Fibroblast of lung (primary cell): Measurements from ENCODE around the gene SYTL4.

Experiments
- EZH2 ChIP-seq: IDR thresholded peaks from 2 replicates; pipeline ENCODE4 v1.5.1; 2012; ENCODE audit warnings: low read length, control low read depth, mild to moderate bottlenecking; ENCODE audit errors: missing control alignments
- TF ChIP-seq, protein P1 (sequence below), 2 donors: IDR thresholded peaks in 1 of 2; conservative IDR thresholded peaks in 1 of 2; 1 replicate in 1 of 2; 2 replicates in 1 of 2; pipeline ENCODE4 v1.5.1; 2011 to 2012; ENCODE audit warnings: low read length in 2 of 2, control low read depth in 1 of 2, inconsistent platforms in 1 of 2, low read depth in 1 of 2, mild to moderate bottlenecking in 1 of 2

- TF ChIP-seq, protein P1, sequence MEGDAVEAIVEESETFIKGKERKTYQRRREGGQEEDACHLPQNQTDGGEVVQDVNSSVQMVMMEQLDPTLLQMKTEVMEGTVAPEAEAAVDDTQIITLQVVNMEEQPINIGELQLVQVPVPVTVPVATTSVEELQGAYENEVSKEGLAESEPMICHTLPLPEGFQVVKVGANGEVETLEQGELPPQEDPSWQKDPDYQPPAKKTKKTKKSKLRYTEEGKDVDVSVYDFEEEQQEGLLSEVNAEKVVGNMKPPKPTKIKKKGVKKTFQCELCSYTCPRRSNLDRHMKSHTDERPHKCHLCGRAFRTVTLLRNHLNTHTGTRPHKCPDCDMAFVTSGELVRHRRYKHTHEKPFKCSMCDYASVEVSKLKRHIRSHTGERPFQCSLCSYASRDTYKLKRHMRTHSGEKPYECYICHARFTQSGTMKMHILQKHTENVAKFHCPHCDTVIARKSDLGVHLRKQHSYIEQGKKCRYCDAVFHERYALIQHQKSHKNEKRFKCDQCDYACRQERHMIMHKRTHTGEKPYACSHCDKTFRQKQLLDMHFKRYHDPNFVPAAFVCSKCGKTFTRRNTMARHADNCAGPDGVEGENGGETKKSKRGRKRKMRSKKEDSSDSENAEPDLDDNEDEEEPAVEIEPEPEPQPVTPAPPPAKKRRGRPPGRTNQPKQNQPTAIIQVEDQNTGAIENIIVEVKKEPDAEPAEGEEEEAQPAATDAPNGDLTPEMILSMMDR (conservative IDR thresholded peaks at IDR 0.05 in 1 of 2, IDR thresholded peaks at IDR 0.05 in 1 of 2; ENCODE audit: low read depth in 1 of 2, low read length in 2 of 2): no peak
- no peak for TF ChIP-seq EZH2
Measured at GRCh38 chrX:100642290-100642689, 89.6 kb downstream of the SYTL4 start.
